Calu3 (cell line): ENCODE measurements around the gene LMO2. TPM values are rescaled to one million over a fixed set of nuclear protein-coding genes. Genes with fewer than 3 reads are reported as not detected.

ENCODE experiments used
- BruUV-seq: library from RNA; stranded (reverse); fragments of 400-500 nt; replicated peaks from 2 replicates; lab custom pipeline; 2021; lab: Mats Ljungman, UMichigan
- CTCF ChIA-PET: fragments of 300-600 bp; sonication (Branson Sonifier 250); formaldehyde crosslinking; loops from one replicate; lab custom pipeline; 2022; ENCODE audit warnings: antibody characterized with exemption; lab: Charles Lee
- DNase-seq: peaks from one replicate; pipeline ENCODE4 v3.0.0; 2022
- H3K27ac Mint-ChIP-seq: one replicate; pipeline ENCODE4 v1.8.0; 2022; ENCODE audit warnings: mixed read lengths; ENCODE audit not compliant: unreplicated experiment
- H3K27me3 Mint-ChIP-seq: one replicate; pipeline ENCODE4 v1.8.0; 2022; ENCODE audit warnings: mixed read lengths; ENCODE audit not compliant: unreplicated experiment
- H3K36me3 Mint-ChIP-seq: one replicate; pipeline ENCODE4 v1.8.0; 2022; ENCODE audit warnings: mild to moderate bottlenecking, moderate library complexity, mixed read lengths; ENCODE audit not compliant: insufficient read depth, unreplicated experiment
- H3K4me1 Mint-ChIP-seq: one replicate; pipeline ENCODE4 v1.8.0; 2022; ENCODE audit warnings: mild to moderate bottlenecking, low read depth, mixed read lengths; ENCODE audit not compliant: unreplicated experiment
- H3K4me3 Mint-ChIP-seq: one replicate; pipeline ENCODE4 v1.8.0; 2022; ENCODE audit warnings: mild to moderate bottlenecking, low read depth, moderate library complexity, mixed read lengths; ENCODE audit not compliant: unreplicated experiment
- H3K9me3 Mint-ChIP-seq: one replicate; pipeline ENCODE4 v1.8.0; 2022; ENCODE audit warnings: low read depth, mixed read lengths; ENCODE audit not compliant: unreplicated experiment
- CTCF ChIP-seq: fragments of 200-600 bp; IDR thresholded peaks from one replicate; pipeline ENCODE4 v1.8.0; 2022; ENCODE audit warnings: antibody characterized with exemption; ENCODE audit not compliant: unreplicated experiment
- intact Hi-C: fragments of 100-400 bp; cut with micrococcal nuclease; formaldehyde crosslinking; loops from one replicate; pipeline ENCODE4 v1.10.0; 2022; ENCODE audit not compliant: unreplicated experiment
- total RNA-seq: library from RNA; stranded (reverse); gene quantifications from 2 replicates; pipeline ENCODE4 v1.2.3, GENCODE V29; 2022

The LMO2 gene
- total RNA-seq, 1 experiment from 2014 or later, result 0.38 TPM

- DNase-seq, result no peak
- no peaks in the 10 kb centered on the region for H3K4me1 Mint-ChIP-seq
- no peak overlapping the region for H3K4me3 Mint-ChIP-seq
- CTCF ChIA-PET, result no interaction called here
- intact Hi-C loops, result no loop called here
- H3K36me3 Mint-ChIP-seq, result no peaks in the 10 kb centered on the region
- TF ChIP-seq CTCF, result no peak
- BruUV-seq, result no TSS peak
- no peak overlapping the region for H3K27ac Mint-ChIP-seq
- H3K27me3 Mint-ChIP-seq, result peaks cover 85% of the 10 kb centered on the region
- H3K9me3 Mint-ChIP-seq, result no peaks in the 10 kb centered on the region
Observed at GRCh38 chr11:33907421-33907820, 15.5 kb upstream of the LMO2 start.

- Mint-ChIP-seq H3K27me3 (peaks cover 81% of the 10 kb centered on the region), H3K4me1 (no peaks in the 10 kb centered on the region), H3K9me3 (no peaks in the 10 kb centered on the region), H3K4me3 (no peak overlapping the region), H3K27ac (no peak overlapping the region), H3K36me3 (no peaks in the 10 kb centered on the region)
- intact Hi-C loops, result no loop called here
- CTCF ChIA-PET, result no interaction called here
- no TSS peak for BruUV-seq
- TF ChIP-seq CTCF, result no peak
- no peak for DNase-seq
Observed at GRCh38 chr11:33906484-33907186, 14.8 kb upstream of the LMO2 start.

- CTCF ChIA-PET, result no interaction called here
- H3K4me3 Mint-ChIP-seq, result no peak overlapping the region
Observed at GRCh38 chr11:33904102-33904501, 12.2 kb upstream of the LMO2 start.

GRCh38 chr11:33900159-33900840, 8.4 kb upstream of the LMO2 start:
- DNase-seq, result no peak
- H3K4me1 Mint-ChIP-seq, result no peaks in the 10 kb centered on the region
- H3K27ac Mint-ChIP-seq, result no peak overlapping the region
- H3K9me3 Mint-ChIP-seq, result no peaks in the 10 kb centered on the region
- H3K4me3 Mint-ChIP-seq, result no peak overlapping the region
- CTCF ChIA-PET, result no interaction called here
- no peak for TF ChIP-seq CTCF
- H3K27me3 Mint-ChIP-seq, result peaks cover 70% of the 10 kb centered on the region
- BruUV-seq, result no TSS peak
- no peaks in the 10 kb centered on the region for H3K36me3 Mint-ChIP-seq
- intact Hi-C loops, result no loop called here

More at GRCh38 chr11:33904102-33904501, 12.2 kb upstream of the LMO2 start:
- DNase-seq, result no peak
- no TSS peak for BruUV-seq
- Mint-ChIP-seq H3K27ac (no peak overlapping the region), H3K9me3 (no peaks in the 10 kb centered on the region), H3K36me3 (no peaks in the 10 kb centered on the region), H3K27me3 (peaks cover 84% of the 10 kb centered on the region), H3K4me1 (no peaks in the 10 kb centered on the region)
- intact Hi-C loops, result no loop called here
- TF ChIP-seq CTCF, result no peak
